Activated naive CD8-positive, alpha-beta T cell treated with anti-CD3 and anti-CD28 coated beads, Interleukin-2, amount 50 U/mL, for 24 hours (primary cell): ENCODE results near the gene GFY.
"Not testable (repeated sequence)": the region's sequence is repeated elsewhere in the genome, so short reads cannot be mapped to it uniquely, and the experiment has no call there.

Experiments
- ATAC-seq: fragments of 150-1000 bp; cut with Tn5 transposase; one replicate; pipeline ENCODE4 v1.10.0; 2021
- DNase-seq: peaks from one replicate; pipeline ENCODE4 v3.0.0; 2021
- H3K27ac Mint-ChIP-seq: one replicate; pipeline ENCODE4 v1.8.0; 2021; ENCODE audit warnings: mild to moderate bottlenecking, mixed read lengths
- H3K27me3 Mint-ChIP-seq: one replicate; pipeline ENCODE4 v1.8.0; 2021; ENCODE audit warnings: mixed read lengths
- H3K36me3 Mint-ChIP-seq: one replicate; pipeline ENCODE4 v1.8.0; 2021; ENCODE audit warnings: low read depth, mixed read lengths
- H3K4me1 Mint-ChIP-seq: one replicate; pipeline ENCODE4 v1.8.0; 2021; ENCODE audit warnings: mixed read lengths
- H3K4me3 Mint-ChIP-seq: one replicate; pipeline ENCODE4 v1.8.0; 2021; ENCODE audit warnings: mild to moderate bottlenecking, moderate library complexity, mixed read lengths
- H3K9me3 Mint-ChIP-seq: one replicate; pipeline ENCODE4 v1.8.0; 2021; ENCODE audit warnings: mixed read lengths

GFY gene

GRCh38 chr19:49442354-49442753, 17.2 kb downstream of the GFY start:
- DNase-seq (no peak), ATAC-seq (no peak)
- peak overlapping the region; percentile 76 for H3K4me3 Mint-ChIP-seq
- H3K27ac Mint-ChIP-seq: no peak overlapping the region
- H3K27me3 Mint-ChIP-seq: peaks cover 51% of the 10 kb centered on the region
- peaks cover 7% of the 10 kb centered on the region for H3K36me3 Mint-ChIP-seq
- peaks cover 25% of the 10 kb centered on the region for H3K4me1 Mint-ChIP-seq
- no peaks in the 10 kb centered on the region for H3K9me3 Mint-ChIP-seq

GRCh38 chr19:49442771-49443365, 17.7 kb downstream of the GFY start:
- peak overlapping the region; percentile 76 for H3K4me3 Mint-ChIP-seq
- ATAC-seq: peak; percentile 8
- peaks cover 46% of the 10 kb centered on the region for H3K27me3 Mint-ChIP-seq
- no peak overlapping the region for H3K27ac Mint-ChIP-seq
- H3K9me3 Mint-ChIP-seq: no peaks in the 10 kb centered on the region
- H3K36me3 Mint-ChIP-seq: peaks cover 7% of the 10 kb centered on the region
- DNase-seq: peak; percentile 77
- H3K4me1 Mint-ChIP-seq: peaks cover 25% of the 10 kb centered on the region

GRCh38 chr19:49443366-49444099, 18.3 kb downstream of the GFY start:
- peak overlapping the region; percentile 59 for H3K27ac Mint-ChIP-seq

GRCh38 chr19:49444100-49444700, 19.0 kb downstream of the GFY start:
- DNase-seq, ATAC-seq, H3K27ac Mint-ChIP-seq, H3K9me3 Mint-ChIP-seq: not testable (repeated sequence)
- peaks cover 31% of the 10 kb centered on the region for H3K4me1 Mint-ChIP-seq
- peaks cover 18% of the 10 kb centered on the region for H3K36me3 Mint-ChIP-seq
- peaks cover 33% of the 10 kb centered on the region for H3K27me3 Mint-ChIP-seq
- H3K4me3 Mint-ChIP-seq: peak overlapping the region; percentile 76

More at GRCh38 chr19:49443366-49444099, 18.3 kb downstream of the GFY start:
- Mint-ChIP-seq H3K4me1 (peaks cover 29% of the 10 kb centered on the region), H3K36me3 (peaks cover 11% of the 10 kb centered on the region), H3K27me3 (peaks cover 40% of the 10 kb centered on the region), H3K4me3 (peak overlapping the region; percentile 76), H3K9me3 (no peaks in the 10 kb centered on the region)
- ATAC-seq (peak; percentile 88), DNase-seq (peak; percentile 96)

GRCh38 chr19:49445997-49446396, 20.8 kb downstream of the GFY start:
- Mint-ChIP-seq H3K27me3 (peaks cover 15% of the 10 kb centered on the region), H3K4me1 (peaks cover 42% of the 10 kb centered on the region), H3K27ac (no peak overlapping the region), H3K36me3 (peaks cover 27% of the 10 kb centered on the region), H3K4me3 (no peak overlapping the region), H3K9me3 (no peaks in the 10 kb centered on the region)
- DNase-seq (no peak), ATAC-seq (no peak)

- Mint-ChIP-seq H3K4me3 (no peak overlapping the region), H3K36me3 (peaks cover 32% of the 10 kb centered on the region), H3K4me1 (peaks cover 45% of the 10 kb centered on the region), H3K27ac (no peak overlapping the region), H3K9me3 (no peaks in the 10 kb centered on the region), H3K27me3 (peaks cover under 1% of the 10 kb centered on the region)
- ATAC-seq (no peak), DNase-seq (peak; percentile 58)
Measured at GRCh38 chr19:49447485-49448431, 22.6 kb downstream of the GFY start.

GRCh38 chr19:49448432-49448786, 23.2 kb downstream of the GFY start:
- H3K4me3 Mint-ChIP-seq: no peak overlapping the region
- H3K36me3 Mint-ChIP-seq: peaks cover 34% of the 10 kb centered on the region
- H3K9me3 Mint-ChIP-seq: no peaks in the 10 kb centered on the region
- H3K4me1 Mint-ChIP-seq: peaks cover 49% of the 10 kb centered on the region
- ATAC-seq (no peak), DNase-seq (no peak)
- peak overlapping the region; percentile 31 for H3K27ac Mint-ChIP-seq
- H3K27me3 Mint-ChIP-seq: no peaks in the 10 kb centered on the region

- peaks cover 34% of the 10 kb centered on the region for H3K36me3 Mint-ChIP-seq
- DNase-seq (no peak), ATAC-seq (no peak)
- peak overlapping the region; percentile 97 for H3K4me3 Mint-ChIP-seq
- H3K4me1 Mint-ChIP-seq: peaks cover 47% of the 10 kb centered on the region
- H3K9me3 Mint-ChIP-seq: no peaks in the 10 kb centered on the region
- no peaks in the 10 kb centered on the region for H3K27me3 Mint-ChIP-seq
- H3K27ac Mint-ChIP-seq: peak overlapping the region; percentile 95
Measured at GRCh38 chr19:49450405-49450804, 25.2 kb downstream of the GFY start.

GRCh38 chr19:49451430-49452181, 26.4 kb downstream of the GFY start, which contains the start of gene PIH1D1:
PIH1D1 (minus strand) TSS chr19:49451814; CDS start chr19:49451574, 240 bp downstream.
- Mint-ChIP-seq H3K9me3 (no peaks in the 10 kb centered on the region), H3K4me3 (peak within 1 kb of the TSS; percentile 97), H3K4me1 (peaks cover 53% of the 10 kb centered on the region), H3K27me3 (no peaks in the 10 kb centered on the region), H3K27ac (peak within 1 kb of the TSS; percentile 95), H3K36me3 (peaks cover 32% of the 10 kb centered on the region)
- DNase-seq (peak; percentile 93), ATAC-seq (peak; percentile 75)

GRCh38 chr19:49453013-49453756, 28.0 kb downstream of the GFY start, which contains the start of gene ALDH16A1:
ALDH16A1 (plus strand) TSS chr19:49453225; CDS start chr19:49453332, 107 bp downstream.
- ATAC-seq (peak; percentile 93), DNase-seq (peak; percentile 98)
- no peaks in the 10 kb centered on the region for H3K9me3 Mint-ChIP-seq
- peak within 1 kb of the TSS; percentile 95 for H3K27ac Mint-ChIP-seq
- H3K36me3 Mint-ChIP-seq: peaks cover 30% of the 10 kb centered on the region
- H3K4me3 Mint-ChIP-seq: peak within 1 kb of the TSS; percentile 97
- no peaks in the 10 kb centered on the region for H3K27me3 Mint-ChIP-seq
- peaks cover 52% of the 10 kb centered on the region for H3K4me1 Mint-ChIP-seq

- Mint-ChIP-seq H3K27ac (peak overlapping the region; percentile 95), H3K9me3 (no peaks in the 10 kb centered on the region), H3K36me3 (peaks cover 24% of the 10 kb centered on the region), H3K27me3 (no peaks in the 10 kb centered on the region), H3K4me3 (peak overlapping the region; percentile 97), H3K4me1 (peaks cover 49% of the 10 kb centered on the region)
- ATAC-seq (no peak), DNase-seq (no peak)
Measured at GRCh38 chr19:49453757-49454240, 28.6 kb downstream of the GFY start.

- no peak for ATAC-seq
Measured at GRCh38 chr19:49455773-49456172, 30.6 kb downstream of the GFY start.

GRCh38 chr19:49456326-49456725, 31.1 kb downstream of the GFY start:
- Mint-ChIP-seq H3K27ac (peak overlapping the region; percentile 35), H3K36me3 (peaks cover 14% of the 10 kb centered on the region), H3K4me3 (no peak overlapping the region), H3K4me1 (peaks cover 30% of the 10 kb centered on the region), H3K27me3 (no peaks in the 10 kb centered on the region), H3K9me3 (no peaks in the 10 kb centered on the region)
- no peak for ATAC-seq
- DNase-seq: no peak

More at GRCh38 chr19:49455773-49456172, 30.6 kb downstream of the GFY start:
- no peaks in the 10 kb centered on the region for H3K27me3 Mint-ChIP-seq
- H3K4me3 Mint-ChIP-seq: peak overlapping the region; percentile 4
- peaks cover 33% of the 10 kb centered on the region for H3K4me1 Mint-ChIP-seq
- peaks cover 16% of the 10 kb centered on the region for H3K36me3 Mint-ChIP-seq
- no peak overlapping the region for H3K27ac Mint-ChIP-seq
- no peak for DNase-seq
- H3K9me3 Mint-ChIP-seq: no peaks in the 10 kb centered on the region
